Stimulated activated CD8-positive, alpha-beta memory T cell treated with anti-CD3 and anti-CD28 coated beads, Interleukin-7, amount 100 ng/mL, for 4 hours (primary cell): ENCODE results near the gene LCLAT1.
"Not testable (repeated sequence)": the region's sequence is repeated elsewhere in the genome, so short reads cannot be mapped to it uniquely, and the experiment has no call there.

Source experiments
- DNase-seq, 2 donors: peaks; one replicate each; pipeline ENCODE4 v3.0.0-alpha.2; 2020; ENCODE audit warnings: low read depth in 2 of 2

LCLAT1 gene

DNA sequence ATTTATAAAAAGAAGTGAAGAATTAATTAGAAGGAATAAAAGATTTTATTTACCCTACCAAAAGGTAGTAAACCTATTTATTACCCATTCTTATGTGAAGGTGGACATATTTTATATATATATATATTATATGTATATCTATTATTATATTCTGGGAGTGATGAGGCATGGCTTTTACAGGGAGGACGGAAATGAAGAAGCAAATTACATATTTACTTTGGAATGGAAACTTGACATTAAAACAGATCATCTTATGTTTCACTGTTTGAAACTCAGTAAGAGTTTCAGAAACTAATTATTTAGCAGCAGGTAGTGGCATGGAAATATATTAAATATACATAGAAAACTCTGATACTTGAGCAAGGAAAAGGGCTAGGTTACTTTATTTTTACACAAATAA, 143.4 kb downstream of the LCLAT1 start:
- DNase-seq, result no peak

- no peak for DNase-seq
Measured at GRCh38 chr2:30591186-30591585, 144.1 kb downstream of the LCLAT1 start.

- no peak for DNase-seq
Measured at GRCh38 chr2:30601375-30601774, 154.3 kb downstream of the LCLAT1 start.

DNA sequence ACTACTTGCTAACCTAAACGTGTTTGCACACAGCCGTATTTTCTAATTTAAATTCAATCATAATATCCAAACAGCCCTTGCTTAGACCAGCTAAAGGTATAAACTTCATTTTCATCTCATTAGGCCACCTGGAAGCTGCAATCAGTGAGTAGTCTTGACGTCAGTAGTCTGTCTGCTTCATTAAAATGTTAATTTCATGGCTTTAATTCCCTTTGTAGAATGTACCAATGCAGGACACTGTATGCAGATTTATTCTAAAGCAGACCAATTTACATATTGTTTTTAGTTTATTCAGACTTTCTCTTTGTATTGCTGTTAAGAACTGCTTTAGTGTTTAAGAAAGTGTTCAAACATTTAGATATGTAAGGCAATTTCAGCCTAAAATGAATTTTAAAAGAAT, 158.2 kb downstream of the LCLAT1 start:
- DNase-seq, result no peak

- no peak for DNase-seq
Measured at GRCh38 chr2:30608643-30609042, 161.6 kb downstream of the LCLAT1 start.

GRCh38 chr2:30611583-30611982, 164.5 kb downstream of the LCLAT1 start:
- DNase-seq, result no peak

GRCh38 chr2:30612371-30612770, 165.3 kb downstream of the LCLAT1 start:
- DNase-seq, result no peak

- no peak for DNase-seq
Measured at GRCh38 chr2:30613001-30613400, 166.0 kb downstream of the LCLAT1 start.

- DNase-seq, result not testable (repeated sequence)
Measured at GRCh38 chr2:30614227-30614626, 167.2 kb downstream of the LCLAT1 start.

GRCh38 chr2:30615926-30616325, 168.9 kb downstream of the LCLAT1 start:
- no peak for DNase-seq

GRCh38 chr2:30620102-30620501, 173.1 kb downstream of the LCLAT1 start:
- no peak for DNase-seq

DNA sequence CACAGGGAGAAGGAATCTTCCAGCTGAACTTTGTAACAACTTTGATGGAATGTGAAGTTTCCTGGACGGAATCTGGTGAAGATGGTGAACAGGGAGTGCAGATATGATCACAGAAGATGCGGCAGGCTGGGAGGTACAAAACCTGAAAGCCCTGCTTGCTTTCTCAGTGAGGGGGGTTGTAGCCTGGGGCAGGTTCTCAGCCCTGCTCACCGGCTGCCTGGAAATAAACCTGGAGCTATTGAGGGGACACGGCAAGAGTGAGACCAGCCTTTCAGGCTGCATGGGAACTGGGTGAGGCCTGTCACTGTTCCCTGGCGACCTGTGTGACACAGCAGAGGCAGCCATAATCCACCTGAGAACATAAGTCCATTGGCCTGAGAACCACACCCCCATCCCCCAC, 174.8 kb downstream of the LCLAT1 start:
- DNase-seq, result no peak

- DNase-seq, result no peak
Measured at GRCh38 chr2:30622452-30622851, 175.4 kb downstream of the LCLAT1 start.

DNA sequence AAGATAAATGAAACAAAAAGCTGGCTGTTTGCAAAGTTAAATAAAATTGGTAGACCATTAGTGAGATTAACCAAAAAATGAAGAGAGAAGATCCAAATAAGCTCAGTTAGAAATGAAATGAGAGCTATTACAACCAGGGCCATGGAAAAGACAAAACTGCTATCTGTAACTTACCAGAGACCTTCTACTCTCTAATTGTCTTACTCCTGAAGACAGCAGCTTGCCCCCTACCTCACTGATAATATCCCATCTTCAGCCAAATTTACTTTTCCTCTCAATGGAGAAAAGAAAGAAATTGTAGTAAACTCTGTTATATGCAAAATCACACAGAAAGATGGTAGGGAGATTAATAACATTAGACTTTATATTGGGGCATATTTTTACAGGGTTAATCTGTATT, 178.2 kb downstream of the LCLAT1 start:
- DNase-seq, result no peak

- no peak for DNase-seq
Measured at GRCh38 chr2:30625701-30626100, 178.7 kb downstream of the LCLAT1 start.

DNA sequence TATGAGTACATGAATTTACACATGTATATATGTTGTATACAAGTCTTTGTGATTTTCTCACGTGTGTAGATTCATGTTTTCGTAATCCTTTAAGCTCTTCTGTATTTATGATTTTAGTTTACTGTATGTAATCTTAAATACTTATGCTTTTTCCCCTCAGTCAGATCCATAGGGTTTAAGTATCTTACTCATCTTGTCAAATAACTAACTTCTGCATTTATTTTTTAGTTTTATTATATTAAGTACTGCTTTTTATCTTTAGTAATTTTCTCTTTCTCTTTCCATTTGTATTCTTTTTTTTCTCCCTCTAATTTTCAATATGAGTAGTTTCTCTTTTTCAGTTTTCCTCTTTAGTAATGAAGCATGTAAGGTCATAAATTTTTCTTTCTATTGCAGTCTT, 179.4 kb downstream of the LCLAT1 start:
- DNase-seq, result no peak

DNA sequence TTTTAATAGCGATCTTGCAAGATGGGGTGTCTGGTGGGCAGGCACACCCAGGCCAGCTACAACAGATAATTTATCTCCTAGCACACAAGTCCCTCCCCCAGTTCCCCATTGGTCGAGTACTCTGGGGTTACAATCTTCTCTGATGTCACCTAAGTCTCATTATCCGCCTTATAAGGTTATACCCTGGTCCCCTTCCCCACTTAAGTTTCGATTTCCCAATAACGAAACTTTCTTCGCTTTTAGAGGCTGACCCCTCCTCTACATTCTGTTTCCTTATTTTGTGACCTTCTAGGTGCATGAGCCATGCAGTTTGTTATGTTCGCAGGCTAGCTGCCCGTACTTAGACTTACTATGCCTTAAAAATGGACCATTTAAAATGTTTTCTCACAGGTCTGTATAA, 180.1 kb downstream of the LCLAT1 start:
- no peak for DNase-seq

- DNase-seq, result no peak
Measured at GRCh38 chr2:30628341-30628740, 181.3 kb downstream of the LCLAT1 start.

DNA sequence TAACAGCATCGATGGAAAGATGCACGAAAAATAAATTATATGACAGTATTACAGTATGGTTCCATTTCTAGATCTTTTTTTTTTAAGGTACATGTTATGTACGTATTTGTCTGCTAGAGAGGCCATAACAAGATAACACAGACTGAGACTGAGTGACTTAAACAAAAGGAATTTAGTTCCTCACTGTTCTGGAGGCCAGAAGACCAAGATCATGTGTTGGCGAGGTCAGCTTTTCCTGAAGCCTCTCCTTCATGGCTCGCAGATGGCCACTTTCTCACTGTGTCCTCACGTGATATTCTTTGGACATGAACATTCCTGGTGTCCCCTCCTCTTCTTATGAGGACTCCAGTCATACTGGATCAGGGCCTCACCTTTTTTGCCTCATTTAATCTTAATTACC, 182.8 kb downstream of the LCLAT1 start:
- no peak for DNase-seq

- no peak for DNase-seq
Measured at GRCh38 chr2:30631051-30631671, 184.1 kb downstream of the LCLAT1 start.

- no peak for DNase-seq
Measured at GRCh38 chr2:30633039-30633438, 186.0 kb downstream of the LCLAT1 start.

DNA sequence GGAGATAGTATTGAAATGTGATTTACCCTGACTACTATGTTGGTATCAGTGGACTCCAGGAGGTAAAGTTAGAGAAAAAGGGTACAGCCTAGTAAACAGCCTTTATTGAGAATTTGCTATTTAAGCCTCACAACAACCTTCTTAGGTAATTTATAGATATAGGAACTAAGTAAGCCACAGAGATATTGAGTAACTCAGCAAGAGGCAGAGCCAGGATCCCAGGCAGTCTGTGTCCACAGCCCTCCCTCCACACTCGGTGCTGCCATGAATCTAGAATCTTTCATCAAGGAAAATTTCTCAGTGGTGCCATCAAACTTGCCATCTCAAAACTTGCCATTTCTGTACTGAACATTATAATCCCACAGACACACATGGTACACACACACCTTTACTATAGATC, 189.3 kb downstream of the LCLAT1 start:
- DNase-seq, result no peak

DNA sequence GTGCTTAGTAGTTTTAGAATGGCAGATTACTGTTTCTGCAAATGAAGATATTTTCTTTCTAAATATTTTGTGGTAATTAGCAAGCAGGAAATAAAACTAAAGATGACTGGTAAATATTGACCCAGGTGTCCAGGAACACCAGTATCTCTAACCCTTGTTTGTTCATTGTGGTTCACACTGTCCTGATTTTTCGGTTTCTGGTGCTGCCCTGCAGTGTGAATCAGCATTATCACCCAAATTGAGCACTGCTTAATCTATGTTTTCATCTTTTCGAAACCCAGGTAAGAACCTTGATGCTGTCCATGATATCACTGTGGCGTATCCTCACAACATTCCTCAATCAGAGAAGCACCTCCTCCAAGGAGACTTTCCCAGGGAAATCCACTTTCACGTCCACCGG, 192.8 kb downstream of the LCLAT1 start:
- DNase-seq, result no peak

DNA sequence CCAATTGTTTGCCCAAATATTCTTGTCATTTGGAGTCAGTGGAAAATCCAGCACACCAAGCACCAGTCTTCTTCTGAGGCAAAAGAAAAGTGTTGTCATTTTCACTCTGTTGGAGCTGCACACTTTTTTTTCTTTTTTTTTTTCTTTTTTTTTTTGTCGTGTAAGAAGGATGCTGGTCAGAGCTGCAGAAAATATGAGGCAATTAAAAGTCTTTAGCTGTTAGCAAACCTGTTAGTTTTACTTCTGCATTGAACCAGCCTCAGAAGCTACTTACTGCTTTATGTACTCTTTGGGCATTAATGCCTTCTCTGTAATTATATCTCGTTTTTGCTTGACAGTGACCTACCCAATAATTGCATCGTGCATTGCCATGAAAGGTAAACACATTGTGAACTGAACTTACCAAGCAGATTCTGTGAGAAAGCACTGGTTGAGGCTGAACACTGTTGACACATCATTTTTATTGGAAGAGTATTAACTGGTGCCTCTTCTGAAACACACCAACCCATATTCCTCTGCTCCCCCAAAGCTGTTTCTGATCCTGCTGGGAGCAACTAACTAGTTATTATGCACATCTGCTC, 194.8 kb downstream of the LCLAT1 start:
- no peak for DNase-seq
